Peyer's patch (tissue), 4 donors: ENCODE results near the gene C12orf57. TPM values are rescaled to one million over a fixed set of nuclear protein-coding genes. Genes with fewer than 3 reads are reported as not detected.

Source experiments
- DNase-seq, 3 donors: peaks; one replicate each; pipeline ENCODE4 v3.0.0-alpha.2; 2017 to 2019
- H3K27ac ChIP-seq, 4 donors: fragments of 200-600 bp; sonication (generic); one replicate each; pipeline ENCODE4 v1.5.1; 2016 to 2019
- H3K27me3 ChIP-seq, 2 donors: fragments of 200-600 bp; sonication (generic); one replicate each; pipeline ENCODE4 v1.5.1; 2019
- H3K36me3 ChIP-seq, 3 donors: fragments of 200-600 bp; sonication (generic); one replicate each; pipeline ENCODE4 v1.5.1; 2016 to 2019
- H3K4me1 ChIP-seq, 4 donors: fragments of 200-600 bp; sonication (generic); one replicate each; pipeline ENCODE4 v1.5.1; 2016 to 2019
- H3K4me3 ChIP-seq, 4 donors: fragments of 200-600 bp; sonication (generic); 1 replicate in 3 of 4; 2 replicates in 1 of 4; pipeline ENCODE4 v1.5.1; 2016 to 2019; ENCODE audit warnings: mild to moderate bottlenecking in 1 of 4
- H3K9me3 ChIP-seq, 4 donors: fragments of 200-600 bp; sonication (generic); one replicate each; pipeline ENCODE4 v1.5.1; 2016 to 2019; ENCODE audit warnings: mild to moderate bottlenecking in 1 of 4
- CTCF ChIP-seq, 6 experiments: fragments of 450-650 bp in 4 of 6; fragments of 200-600 bp in 2 of 6; sonication (generic) in 1 of 6; IDR thresholded peaks; one replicate each; pipeline ENCODE4 v1.5.1; 2017 to 2019; ENCODE audit warnings: antibody characterized with exemption in 6 of 6, mild to moderate bottlenecking in 3 of 6, moderate library complexity in 1 of 6
- POLR2A ChIP-seq, 2 donors: fragments of 450-650 bp; IDR thresholded peaks; one replicate each; pipeline ENCODE4 v1.5.1; 2017; ENCODE audit warnings: antibody characterized with exemption in 2 of 2, mild to moderate bottlenecking in 2 of 2, moderate library complexity in 2 of 2
- total RNA-seq, 4 donors: library from RNA; depleted of rRNA; stranded (reverse); fragments of >200 nt; gene quantifications; one replicate each; pipeline ENCODE4 v1.1.0, GENCODE V29; 2016

The C12orf57 gene
- total RNA-seq, 4 donors from 2014 or later: 146 to 339 (median 156) TPM

DNA sequence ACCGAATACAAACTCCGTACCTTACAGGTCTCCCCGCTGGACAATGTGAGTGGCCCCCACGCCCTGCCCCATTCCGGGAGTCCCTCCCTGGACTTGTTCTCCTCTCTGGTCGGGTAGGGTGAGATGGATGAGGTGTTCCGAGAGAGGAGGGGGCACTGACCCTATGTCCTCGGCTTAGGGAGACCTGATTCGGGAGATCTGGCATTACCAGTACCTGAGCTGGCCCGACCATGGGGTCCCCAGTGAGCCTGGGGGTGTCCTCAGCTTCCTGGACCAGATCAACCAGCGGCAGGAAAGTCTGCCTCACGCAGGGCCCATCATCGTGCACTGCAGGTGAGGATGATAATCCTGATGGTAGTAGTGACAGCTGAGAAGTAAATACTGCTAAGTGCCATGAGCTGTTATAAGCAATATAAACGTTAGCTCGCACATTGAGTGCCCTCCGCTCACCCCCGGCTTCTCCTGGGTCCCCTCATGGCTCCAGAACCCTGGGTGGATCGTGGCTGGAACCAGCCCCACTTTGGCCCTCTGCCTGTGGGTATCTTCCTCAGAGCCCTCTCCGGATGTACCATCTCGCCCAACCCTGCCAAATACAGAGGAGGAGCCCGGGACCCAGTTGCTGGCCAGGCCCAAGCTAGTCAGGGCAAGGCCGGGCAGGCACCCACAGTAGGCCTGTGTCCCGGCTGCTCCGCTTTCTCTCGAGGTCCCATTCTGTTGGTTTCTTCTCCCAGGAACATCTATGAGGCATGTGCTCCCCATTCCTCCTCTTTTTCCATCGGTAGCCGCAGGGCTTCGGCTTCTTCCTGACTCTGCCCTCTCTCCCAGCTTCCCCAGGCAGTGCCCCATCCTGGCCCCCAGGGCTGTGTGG lies 14.2 kb downstream of the C12orf57 start:
- Histone ChIP-seq H3K27me3 (no peaks in the 10 kb centered on the region), H3K27ac (peak overlapping the region; percentile 64 to 100 (median 77)), H3K9me3 (no peaks in the 10 kb centered on the region), H3K36me3 (peaks cover 0 to 17% (median 0%) of the 10 kb centered on the region in 3 donors), H3K4me3 (peak overlapping the region in 1 of 4 donors; percentile 32), H3K4me1 (peaks cover 9 to 77% (median 65%) of the 10 kb centered on the region in 4 donors)
- no peak for DNase-seq
- TF ChIP-seq CTCF (IDR thresholded peaks at IDR 0.05) (no peak), POLR2A (IDR thresholded peaks at IDR 0.05) (no peak)

- H3K27ac ChIP-seq: peak overlapping the region; percentile 64 to 100 (median 77)
- H3K27me3 ChIP-seq: no peaks in the 10 kb centered on the region
- peak overlapping the region in 2 of 4 donors; percentile 6 to 32 for H3K4me3 ChIP-seq
- H3K9me3 ChIP-seq: no peaks in the 10 kb centered on the region
- TF ChIP-seq POLR2A (IDR thresholded peaks at IDR 0.05) (no peak), CTCF (IDR thresholded peaks at IDR 0.05) (no peak)
- DNase-seq: no peak
- H3K4me1 ChIP-seq: peaks cover 9 to 77% (median 65%) of the 10 kb centered on the region in 4 donors
- H3K36me3 ChIP-seq: peaks cover 0 to 17% (median 0%) of the 10 kb centered on the region in 3 donors
Observed at GRCh38 chr12:6958609-6959057, 14.8 kb downstream of the C12orf57 start.

GRCh38 chr12:6959058-6959804 lies 15.4 kb downstream of the C12orf57 start:
- peaks cover 9 to 76% (median 62%) of the 10 kb centered on the region in 4 donors for H3K4me1 ChIP-seq

DNA sequence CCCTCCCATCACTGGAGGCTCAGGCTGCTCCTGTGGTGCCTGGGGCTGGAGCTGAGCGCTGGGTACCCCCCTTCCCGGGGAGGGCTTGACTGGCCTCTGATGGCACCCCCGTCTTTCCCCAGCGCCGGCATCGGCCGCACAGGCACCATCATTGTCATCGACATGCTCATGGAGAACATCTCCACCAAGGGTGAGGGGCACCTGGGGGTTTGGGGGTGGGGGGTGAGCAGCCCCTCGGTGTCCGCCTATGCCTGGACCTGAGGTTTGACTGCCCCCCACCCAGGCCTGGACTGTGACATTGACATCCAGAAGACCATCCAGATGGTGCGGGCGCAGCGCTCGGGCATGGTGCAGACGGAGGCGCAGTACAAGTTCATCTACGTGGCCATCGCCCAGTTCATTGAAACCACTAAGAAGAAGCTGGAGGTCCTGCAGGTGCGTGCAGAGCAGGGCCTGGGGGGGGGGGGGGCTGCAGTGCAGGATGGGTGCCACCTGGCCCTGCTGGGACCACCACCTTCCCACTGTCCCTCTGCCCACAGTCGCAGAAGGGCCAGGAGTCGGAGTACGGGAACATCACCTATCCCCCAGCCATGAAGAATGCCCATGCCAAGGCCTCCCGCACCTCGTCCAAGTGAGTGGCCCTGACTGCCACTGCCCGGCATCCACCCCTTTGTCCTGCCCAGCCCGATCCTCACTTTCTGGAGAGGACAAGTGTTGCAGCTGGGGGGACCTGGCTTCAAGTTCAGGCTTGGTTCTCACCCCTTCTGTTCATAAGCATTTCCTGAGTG lies 16.2 kb downstream of the C12orf57 start:
- Histone ChIP-seq H3K36me3 (peaks cover 0 to 22% (median 0%) of the 10 kb centered on the region in 3 donors), H3K9me3 (no peaks in the 10 kb centered on the region), H3K27me3 (no peaks in the 10 kb centered on the region), H3K4me3 (peak overlapping the region in 2 of 4 donors; percentile 16 to 32), H3K27ac (peak overlapping the region; percentile 65 to 100 (median 93)), H3K4me1 (peaks cover 9 to 73% (median 60%) of the 10 kb centered on the region in 4 donors)
- TF ChIP-seq POLR2A (IDR thresholded peaks at IDR 0.05): no peak
- no peak for TF ChIP-seq CTCF (IDR thresholded peaks at IDR 0.05)
- DNase-seq: peak in 1 of 3 donors; percentile 48

More at GRCh38 chr12:6959058-6959804, 15.4 kb downstream of the C12orf57 start:
- DNase-seq: peak; percentile 51 to 91 (median 87)
- Histone ChIP-seq H3K27me3 (no peaks in the 10 kb centered on the region), H3K9me3 (no peaks in the 10 kb centered on the region), H3K36me3 (peaks cover 0 to 17% (median 0%) of the 10 kb centered on the region in 3 donors), H3K27ac (peak overlapping the region; percentile 64 to 100 (median 77)), H3K4me3 (peak overlapping the region in 2 of 4 donors; percentile 16 to 32)
- peak in 1 of 2 donors; percentile 34 for TF ChIP-seq POLR2A (IDR thresholded peaks at IDR 0.05)
- TF ChIP-seq CTCF (IDR thresholded peaks at IDR 0.05): no peak
